AG20443 (cell line): Measurements from ENCODE around the gene PCDHB14.
"Not testable (repeated sequence)": the region's sequence is repeated elsewhere in the genome, so short reads cannot be mapped to it uniquely, and the experiment has no call there.

ENCODE experiments used
- DNase-seq: peaks from one replicate; pipeline ENCODE4 v3.0.0; 2012; ENCODE audit warnings: low spot score, mixed read lengths

Gene PCDHB14

DNA sequence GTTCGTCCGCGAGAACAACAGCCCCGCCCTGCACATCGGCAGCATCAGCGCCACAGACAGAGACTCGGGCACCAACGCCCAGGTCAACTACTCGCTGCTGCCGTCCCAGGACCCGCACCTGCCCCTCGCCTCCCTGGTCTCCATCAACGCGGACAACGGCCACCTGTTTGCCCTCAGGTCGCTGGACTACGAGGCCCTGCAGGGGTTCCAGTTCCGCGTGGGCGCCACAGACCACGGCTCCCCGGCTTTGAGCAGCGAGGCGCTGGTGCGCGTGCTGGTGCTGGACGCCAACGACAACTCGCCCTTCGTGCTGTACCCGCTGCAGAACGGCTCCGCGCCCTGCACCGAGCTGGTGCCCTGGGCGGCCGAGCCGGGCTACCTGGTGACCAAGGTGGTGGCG, 12.9 kb upstream of the PCDHB14 start:
- DNase-seq, result not testable (repeated sequence)

DNA sequence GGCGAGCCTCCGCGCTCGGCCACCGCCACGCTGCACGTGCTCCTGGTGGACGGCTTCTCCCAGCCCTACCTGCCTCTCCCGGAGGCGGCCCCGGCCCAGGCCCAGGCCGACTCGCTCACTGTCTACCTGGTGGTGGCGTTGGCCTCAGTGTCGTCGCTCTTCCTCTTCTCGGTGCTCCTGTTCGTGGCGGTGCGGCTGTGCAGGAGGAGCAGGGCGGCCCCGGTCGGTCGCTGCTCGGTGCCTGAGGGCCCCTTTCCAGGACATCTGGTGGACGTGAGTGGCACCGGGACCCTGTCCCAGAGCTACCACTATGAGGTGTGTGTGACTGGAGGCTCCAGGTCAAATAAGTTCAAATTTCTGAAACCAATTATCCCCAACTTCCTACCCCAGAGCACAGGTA, 12.3 kb upstream of the PCDHB14 start:
- not testable (repeated sequence) for DNase-seq

DNA sequence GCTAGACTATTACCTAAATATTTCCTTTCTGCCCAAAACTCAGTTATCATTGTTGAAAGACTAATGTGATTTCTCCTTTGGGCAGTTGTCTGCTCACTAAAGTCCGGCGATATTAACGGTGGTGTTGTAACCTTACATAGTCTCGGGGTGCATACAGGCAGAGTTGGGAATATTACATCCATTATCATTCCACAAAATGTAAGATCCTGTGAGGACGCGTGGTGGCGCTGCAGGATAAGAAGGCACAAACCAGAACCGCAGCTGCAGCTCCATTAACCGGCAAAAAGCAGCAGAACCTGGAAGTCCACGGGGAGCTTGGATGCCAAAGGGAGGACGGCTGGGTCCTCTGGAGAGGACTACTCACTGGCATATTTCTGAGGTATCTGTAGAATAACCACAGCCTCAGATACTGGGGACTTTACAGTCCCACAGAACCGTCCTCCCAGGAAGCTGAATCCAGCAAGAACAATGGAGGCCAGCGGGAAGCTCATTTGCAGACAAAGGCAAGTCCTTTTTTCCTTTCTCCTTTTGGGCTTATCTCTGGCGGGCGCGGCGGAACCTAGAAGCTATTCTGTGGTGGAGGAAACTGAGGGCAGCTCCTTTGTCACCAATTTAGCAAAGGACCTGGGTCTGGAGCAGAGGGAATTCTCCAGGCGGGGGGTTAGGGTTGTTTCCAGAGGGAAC, 9.3 kb upstream of the PCDHB14 start, which contains the start of gene PCDHB13:
TSS of gene PCDHB13 (plus strand) at position 264 of the 684 bp plus-strand sequence. CDS start at position 469, 205 bp downstream.
- DNase-seq, result peak; percentile 29

DNA sequence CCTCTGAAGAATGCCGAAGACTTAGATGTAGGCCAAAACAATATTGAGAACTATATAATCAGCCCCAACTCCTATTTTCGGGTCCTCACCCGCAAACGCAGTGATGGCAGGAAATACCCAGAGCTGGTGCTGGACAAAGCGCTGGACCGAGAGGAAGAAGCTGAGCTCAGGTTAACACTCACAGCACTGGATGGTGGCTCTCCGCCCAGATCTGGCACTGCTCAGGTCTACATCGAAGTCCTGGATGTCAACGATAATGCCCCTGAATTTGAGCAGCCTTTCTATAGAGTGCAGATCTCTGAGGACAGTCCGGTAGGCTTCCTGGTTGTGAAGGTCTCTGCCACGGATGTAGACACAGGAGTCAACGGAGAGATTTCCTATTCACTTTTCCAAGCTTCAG, 8.6 kb upstream of the PCDHB14 start:
- DNase-seq, result not testable (repeated sequence)

DNA sequence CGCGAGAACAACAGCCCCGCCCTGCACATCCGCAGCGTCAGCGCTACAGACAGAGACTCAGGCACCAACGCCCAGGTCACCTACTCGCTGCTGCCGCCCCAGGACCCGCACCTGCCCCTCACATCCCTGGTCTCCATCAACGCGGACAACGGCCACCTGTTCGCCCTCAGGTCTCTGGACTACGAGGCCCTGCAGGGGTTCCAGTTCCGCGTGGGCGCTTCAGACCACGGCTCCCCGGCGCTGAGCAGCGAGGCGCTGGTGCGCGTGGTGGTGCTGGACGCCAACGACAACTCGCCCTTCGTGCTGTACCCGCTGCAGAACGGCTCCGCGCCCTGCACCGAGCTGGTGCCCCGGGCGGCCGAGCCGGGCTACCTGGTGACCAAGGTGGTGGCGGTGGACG, 7.6 kb upstream of the PCDHB14 start:
- DNase-seq, result not testable (repeated sequence)

DNA sequence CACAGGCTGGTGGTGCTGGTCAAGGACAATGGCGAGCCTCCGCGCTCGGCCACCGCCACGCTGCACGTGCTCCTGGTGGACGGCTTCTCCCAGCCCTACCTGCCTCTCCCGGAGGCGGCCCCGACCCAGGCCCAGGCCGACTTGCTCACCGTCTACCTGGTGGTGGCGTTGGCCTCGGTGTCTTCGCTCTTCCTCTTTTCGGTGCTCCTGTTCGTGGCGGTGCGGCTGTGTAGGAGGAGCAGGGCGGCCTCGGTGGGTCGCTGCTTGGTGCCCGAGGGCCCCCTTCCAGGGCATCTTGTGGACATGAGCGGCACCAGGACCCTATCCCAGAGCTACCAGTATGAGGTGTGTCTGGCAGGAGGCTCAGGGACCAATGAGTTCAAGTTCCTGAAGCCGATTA, 7.1 kb upstream of the PCDHB14 start:
- DNase-seq, result not testable (repeated sequence)

DNA sequence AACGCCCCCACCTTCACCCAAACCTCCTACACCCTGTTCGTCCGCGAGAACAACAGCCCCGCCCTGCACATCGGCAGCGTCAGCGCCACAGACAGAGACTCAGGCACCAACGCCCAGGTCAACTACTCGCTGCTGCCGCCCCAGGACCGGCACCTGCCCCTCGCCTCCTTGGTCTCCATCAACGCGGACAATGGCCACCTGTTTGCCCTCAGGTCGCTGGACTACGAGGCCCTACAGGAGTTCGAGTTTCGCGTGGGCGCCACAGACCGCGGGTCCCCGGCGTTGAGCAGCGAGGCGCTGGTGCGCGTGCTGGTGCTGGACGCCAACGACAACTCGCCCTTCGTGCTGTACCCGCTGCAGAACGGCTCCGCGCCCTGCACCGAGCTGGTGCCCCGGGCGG, 1.7 kb downstream of the PCDHB14 start:
- DNase-seq, result not testable (repeated sequence)

DNA sequence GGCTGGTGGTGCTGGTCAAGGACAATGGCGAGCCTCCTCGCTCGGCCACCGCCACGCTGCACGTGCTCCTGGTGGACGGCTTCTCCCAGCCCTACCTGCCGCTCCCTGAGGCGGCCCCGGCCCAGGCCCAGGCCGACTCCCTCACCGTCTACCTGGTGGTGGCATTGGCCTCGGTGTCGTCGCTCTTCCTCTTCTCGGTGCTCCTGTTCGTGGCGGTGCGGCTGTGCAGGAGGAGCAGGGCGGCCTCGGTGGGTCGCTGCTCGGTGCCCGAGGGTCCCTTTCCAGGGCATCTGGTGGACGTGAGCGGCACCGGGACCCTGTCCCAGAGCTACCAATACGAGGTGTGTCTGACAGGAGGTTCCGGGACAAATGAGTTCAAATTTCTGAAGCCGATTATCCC, 2.3 kb downstream of the PCDHB14 start:
- not testable (repeated sequence) for DNase-seq

DNA sequence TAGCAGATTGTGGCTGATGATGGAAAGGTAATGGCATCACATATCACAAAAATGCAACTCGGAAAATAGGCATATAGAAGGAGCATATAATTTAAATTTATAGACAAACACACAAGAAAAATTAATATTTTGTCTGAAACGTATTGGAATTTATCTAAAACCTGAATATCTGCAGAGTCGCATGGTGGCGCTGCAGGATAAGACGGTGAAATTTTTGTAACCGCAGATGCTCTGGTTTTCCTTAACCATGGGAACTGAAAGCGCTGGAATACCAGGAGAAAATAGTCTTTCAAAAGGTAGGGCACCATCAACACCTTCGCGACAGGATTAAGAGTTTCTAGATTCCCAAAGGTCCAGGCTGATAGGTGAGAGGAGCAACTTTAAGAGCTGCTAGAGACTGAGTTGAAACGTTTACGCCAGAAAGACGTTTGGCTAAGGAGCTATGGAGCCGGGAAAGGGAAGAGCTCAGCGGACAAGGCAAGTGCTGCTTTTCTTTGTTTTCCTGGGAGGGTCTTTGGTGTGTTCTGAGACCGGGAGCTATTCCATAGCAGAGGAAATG, 11.0 kb downstream of the PCDHB14 start:
- peak; percentile 11 for DNase-seq

DNA sequence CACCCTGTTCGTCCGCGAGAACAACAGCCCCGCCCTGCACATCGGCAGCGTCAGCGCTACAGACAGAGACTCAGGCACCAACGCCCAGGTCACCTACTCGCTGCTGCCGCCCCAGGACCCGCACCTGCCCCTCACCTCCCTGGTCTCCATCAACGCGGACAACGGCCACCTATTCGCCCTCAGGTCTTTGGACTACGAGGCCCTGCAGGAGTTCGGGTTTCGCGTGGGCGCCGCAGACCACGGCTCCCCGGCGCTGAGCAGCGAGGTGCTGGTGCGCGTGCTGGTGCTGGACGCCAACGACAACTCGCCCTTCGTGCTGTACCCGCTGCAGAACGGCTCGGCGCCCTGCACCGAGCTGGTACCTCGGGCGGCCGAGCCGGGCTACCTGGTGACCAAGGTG, 12.8 kb downstream of the PCDHB14 start:
- DNase-seq, result not testable (repeated sequence)

DNA sequence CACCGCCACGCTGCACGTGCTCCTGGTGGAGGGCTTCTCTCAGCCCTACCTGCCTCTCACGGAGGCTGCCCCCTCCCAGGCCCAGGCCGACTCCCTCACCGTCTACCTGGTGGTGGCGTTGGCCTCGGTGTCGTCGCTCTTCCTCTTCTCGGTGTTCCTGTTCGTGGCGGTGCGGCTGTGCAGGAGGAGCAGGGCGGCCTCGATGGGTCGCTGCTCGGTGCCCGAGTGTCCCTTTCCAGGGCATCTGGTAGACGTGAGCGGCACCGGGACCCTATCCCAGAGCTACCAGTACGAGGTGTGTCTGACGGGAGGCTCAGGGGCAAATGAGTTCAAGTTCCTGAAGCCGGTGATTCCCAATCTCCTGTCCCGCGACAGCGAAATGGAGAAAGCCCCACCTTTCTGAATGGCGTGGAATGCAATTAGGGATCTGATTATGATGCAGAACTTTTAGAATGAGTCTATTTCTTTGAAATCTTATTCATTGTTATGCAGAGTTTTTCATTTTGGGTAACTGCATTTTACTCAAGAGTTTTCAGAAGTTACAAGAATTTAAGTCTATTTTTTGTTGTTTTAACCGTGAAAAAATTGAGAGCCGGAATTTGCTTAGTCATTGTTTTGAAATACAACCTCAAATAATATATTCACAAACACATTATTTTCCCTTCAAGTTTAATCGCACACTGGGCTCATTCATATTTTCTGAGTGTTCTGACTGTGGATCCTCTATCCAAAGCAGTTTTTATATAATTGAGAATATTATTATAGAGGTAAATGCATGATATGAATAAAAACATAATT, 13.6 kb downstream of the PCDHB14 start:
- no peak for DNase-seq

DNA sequence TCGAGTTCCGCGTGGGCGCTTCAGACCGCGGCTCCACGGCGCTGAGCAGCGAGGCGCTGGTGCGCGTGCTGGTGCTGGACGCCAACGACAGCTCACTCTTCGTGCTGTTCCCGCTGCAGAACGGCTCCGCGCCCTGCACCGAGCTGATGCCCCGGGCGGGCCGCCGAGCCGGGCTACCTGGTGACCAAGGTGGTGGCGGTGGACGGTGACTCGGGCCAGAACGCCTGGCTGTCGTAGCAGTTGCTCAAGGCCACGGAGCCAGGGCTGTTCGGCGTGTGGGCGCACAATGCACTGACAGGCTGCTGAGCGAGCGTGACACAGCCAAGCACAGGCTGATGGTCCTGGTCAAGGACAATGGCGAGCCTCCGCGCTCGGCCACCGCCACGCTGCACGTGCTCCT, 18.4 kb downstream of the PCDHB14 start:
- no peak for DNase-seq

DNA sequence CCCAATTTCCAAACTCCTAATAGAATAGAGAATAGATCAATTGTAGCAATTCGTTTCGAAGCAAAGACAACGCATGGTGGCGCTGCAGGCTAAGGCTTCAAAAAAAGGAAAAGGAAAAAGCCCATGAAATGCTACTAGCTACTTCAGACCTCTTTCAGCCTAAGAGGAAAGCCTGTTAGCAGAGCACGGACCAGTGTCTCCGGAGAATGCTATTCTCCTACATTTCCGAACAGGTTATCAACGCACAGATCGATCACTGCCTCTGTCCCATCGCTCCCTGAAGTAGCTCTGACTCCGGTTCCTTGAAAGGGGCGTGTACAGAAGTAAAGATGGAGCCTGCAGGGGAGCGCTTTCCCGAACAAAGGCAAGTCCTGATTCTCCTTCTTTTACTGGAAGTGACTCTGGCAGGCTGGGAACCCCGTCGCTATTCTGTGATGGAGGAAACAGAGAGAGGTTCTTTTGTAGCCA, 22.1 kb downstream of the PCDHB14 start, which contains the start of gene PCDHB15:
TSS of gene PCDHB15 (plus strand) at position 146 of the 468 bp plus-strand sequence. CDS start at position 330, 184 bp downstream.
- peak; percentile 12 for DNase-seq

DNA sequence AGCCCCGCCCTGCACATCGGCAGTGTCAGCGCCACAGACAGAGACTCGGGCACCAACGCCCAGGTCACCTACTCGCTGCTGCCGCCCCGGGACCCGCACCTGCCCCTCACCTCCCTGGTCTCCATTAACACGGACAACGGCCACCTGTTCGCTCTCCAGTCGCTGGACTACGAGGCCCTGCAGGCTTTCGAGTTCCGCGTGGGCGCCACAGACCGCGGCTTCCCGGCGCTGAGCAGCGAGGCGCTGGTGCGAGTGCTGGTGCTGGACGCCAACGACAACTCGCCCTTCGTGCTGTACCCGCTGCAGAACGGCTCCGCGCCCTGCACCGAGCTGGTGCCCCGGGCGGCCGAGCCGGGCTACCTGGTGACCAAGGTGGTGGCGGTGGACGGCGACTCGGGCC, 23.8 kb downstream of the PCDHB14 start:
- not testable (repeated sequence) for DNase-seq

DNA sequence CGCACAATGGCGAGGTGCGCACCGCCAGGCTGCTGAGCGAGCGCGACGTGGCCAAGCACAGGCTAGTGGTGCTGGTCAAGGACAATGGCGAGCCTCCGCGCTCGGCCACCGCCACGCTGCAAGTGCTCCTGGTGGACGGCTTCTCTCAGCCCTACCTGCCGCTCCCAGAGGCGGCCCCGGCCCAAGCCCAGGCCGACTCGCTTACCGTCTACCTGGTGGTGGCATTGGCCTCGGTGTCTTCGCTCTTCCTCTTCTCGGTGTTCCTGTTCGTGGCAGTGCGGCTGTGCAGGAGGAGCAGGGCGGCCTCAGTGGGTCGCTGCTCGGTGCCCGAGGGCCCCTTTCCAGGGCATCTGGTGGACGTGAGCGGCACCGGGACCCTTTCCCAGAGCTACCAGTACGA, 24.3 kb downstream of the PCDHB14 start:
- DNase-seq, result not testable (repeated sequence)

DNA sequence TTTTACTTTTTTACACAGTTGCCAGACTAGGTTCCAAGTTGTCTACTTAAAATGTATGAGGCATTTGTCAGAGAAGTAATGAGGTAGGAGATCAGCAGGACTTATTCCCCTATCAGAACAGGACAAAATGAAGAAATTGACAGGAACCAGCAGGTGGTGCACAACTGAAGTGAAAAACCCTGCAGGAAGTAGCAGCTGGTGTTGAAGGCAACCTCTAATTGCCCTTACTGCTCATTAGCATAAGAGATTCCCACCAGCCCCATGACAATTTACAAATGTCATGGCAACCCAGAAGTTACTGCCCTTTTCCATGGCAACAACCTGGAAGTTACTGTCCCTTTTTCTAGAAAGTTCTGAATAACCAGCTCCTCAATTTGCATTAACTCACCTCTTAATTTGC, 27.4 kb downstream of the PCDHB14 start:
- no peak for DNase-seq

DNA sequence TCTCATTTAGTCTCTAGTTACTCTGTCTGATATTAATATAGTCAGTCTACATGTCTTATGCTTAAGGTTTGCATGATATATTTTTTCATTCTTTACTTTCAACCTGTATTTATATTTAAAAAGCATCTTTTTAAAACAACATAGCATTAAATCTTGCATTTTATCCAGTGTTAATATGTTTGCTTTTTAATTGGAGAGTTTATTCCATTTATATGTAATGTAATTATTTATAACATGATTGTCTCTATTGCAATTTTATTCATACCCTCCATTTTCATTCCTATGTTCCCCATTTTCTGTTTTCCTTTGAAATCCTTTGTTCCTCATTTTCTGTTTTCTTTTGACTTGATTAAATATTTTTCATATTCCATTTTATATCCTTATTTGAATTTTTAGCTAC, 35.3 kb downstream of the PCDHB14 start:
- DNase-seq, result no peak

DNA sequence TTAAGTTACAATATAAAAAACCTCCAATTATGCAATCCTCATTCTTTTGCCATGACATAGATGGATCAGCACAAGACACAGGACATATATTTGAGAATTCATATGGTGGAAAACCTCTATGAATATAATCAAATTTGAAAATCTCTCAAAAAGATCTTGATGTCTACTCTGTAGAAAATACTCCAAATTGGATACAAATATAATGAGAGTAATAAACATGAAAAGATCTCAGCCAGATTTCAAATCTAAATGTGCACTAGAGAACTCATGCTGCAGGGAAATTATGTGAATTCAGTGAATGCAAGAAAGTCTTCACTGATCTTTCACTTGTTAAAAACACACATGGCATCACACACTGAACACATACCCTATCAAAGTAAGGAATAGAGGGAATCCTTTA, 35.8 kb downstream of the PCDHB14 start:
- DNase-seq, result no peak

DNA sequence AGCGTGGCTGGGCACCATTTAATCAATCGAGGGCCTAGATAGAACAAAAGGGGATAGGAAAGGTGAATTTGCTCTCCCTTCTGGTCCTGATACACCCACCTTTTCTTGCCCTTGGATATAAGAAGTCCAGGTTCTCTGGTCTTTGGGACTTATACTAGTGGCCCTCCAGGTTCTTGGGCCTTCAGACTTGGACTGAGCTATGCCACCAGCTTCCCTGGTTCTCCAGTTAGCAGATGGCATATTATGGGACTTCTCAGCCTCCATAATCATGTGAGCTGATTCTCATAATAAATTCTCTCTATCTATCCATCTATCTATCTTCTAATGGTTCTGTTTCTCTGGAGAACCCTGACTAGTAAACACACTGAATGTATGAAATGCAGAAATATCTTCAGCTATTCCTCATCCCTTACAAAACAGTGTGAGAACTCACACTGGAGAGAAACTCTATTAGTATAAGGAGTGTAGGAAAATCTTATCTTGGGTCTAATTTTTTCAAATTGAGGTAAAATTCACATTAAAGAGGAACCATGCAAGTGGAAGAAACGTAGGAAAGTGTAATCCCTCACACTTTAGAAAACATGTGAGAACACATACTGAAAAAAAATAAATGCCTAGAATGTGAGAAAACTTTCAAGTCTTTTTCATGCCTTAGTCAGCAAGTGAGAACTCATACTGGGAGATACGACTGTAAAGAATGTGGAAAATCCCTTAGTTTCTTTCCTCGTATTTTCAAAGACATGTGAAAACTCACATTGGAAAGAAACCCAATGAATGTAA, 37.5 kb downstream of the PCDHB14 start:
- DNase-seq, result no peak

DNA sequence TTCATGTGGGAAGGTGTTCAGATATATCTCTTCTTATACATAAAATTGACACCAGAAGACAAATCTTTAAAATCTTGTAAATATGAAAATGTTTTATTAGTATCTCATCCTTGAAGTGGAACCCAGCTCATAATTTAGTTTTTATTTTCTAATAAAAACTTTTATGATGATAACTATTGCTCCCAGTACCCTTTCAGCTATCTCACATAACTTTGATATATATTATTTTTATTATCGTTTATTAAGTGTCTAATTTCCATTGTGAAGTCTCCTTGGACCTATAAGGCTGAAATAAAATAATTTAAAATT, 38.0 kb downstream of the PCDHB14 start:
- DNase-seq, result no peak

DNA sequence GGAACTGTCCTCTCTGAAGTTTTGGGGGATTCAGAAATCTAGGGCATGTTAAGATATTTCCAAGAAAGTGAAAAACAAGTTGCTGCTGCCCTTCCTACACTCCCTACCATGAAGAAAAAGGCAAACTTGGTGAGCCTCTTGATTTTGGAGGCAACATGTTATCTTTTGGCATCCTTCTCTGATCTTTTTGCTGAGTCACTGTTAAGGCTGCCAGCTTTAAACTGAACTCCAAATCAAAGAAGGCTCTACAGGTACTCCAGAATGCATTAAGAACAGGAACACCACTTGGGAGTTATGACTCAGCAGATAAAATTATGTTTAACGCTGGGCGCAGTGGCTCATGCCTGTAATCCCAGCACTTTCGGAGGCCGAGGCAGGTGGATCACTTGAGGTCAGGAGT, 46.1 kb downstream of the PCDHB14 start:
- DNase-seq, result no peak

DNA sequence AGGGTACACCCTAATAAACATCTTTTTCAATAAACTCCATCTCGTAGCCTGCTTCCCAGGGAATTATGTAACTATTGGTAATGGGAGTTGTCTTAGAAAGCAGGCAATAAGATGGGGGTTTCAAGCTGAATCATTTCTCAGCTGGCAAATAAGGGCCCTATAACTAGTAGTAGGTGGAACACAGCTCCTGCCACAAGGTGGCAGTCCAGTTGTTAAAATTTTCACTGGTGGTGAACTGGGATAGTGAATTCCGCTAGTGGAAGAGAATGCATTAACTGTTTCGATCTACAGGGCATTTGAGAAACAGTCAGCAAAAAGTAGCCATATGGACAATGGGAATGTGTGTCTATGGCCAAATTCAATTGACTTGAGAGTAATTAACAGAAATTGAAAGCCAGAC, 49.8 kb downstream of the PCDHB14 start:
- DNase-seq, result no peak
